ENCODE measurements around the gene ICOS.
"Not testable (repeated sequence)": the region's sequence is repeated elsewhere in the genome, so short reads cannot be mapped to it uniquely, and the experiment has no call there.

Gene ICOS

DNA sequence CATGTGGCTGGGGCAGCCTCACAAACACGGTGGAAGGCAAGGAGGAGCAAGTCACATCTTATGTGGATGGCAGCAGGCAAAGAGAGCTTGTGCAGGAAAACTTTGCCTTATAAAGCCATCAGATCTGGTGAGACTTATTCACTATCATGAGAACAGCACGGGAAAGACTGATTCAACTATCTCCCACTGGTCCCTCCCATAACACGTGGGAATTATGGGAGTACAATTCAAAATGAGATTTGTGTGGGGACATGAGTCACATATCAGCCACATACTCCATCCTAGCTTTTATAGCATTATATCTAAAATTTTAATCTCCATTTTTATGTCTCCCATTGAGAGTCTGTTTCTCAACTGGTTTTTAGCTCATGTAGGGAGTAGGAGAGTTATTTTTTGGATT, 45.7 kb downstream of the ICOS start:
- TF ChIP-seq, protein P1, sequence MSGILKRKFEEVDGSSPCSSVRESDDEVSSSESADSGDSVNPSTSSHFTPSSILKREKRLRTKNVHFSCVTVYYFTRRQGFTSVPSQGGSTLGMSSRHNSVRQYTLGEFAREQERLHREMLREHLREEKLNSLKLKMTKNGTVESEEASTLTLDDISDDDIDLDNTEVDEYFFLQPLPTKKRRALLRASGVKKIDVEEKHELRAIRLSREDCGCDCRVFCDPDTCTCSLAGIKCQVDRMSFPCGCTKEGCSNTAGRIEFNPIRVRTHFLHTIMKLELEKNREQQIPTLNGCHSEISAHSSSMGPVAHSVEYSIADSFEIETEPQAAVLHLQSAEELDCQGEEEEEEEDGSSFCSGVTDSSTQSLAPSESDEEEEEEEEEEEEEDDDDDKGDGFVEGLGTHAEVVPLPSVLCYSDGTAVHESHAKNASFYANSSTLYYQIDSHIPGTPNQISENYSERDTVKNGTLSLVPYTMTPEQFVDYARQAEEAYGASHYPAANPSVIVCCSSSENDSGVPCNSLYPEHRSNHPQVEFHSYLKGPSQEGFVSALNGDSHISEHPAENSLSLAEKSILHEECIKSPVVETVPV (CRISPR knock-in tag; IDR thresholded peaks at IDR 0.05) = no peak
- TF ChIP-seq PPARA (CRISPR knock-in tag; IDR thresholded peaks at IDR 0.05; ENCODE audit: borderline replicate concordance) = no peak
- no peak for TF ChIP-seq ZFP30 (CRISPR knock-in tag; IDR thresholded peaks at IDR 0.05)
- TF ChIP-seq ZFP3 (CRISPR knock-in tag; IDR thresholded peaks at IDR 0.05) = no peak
- TF ChIP-seq, protein P2, sequence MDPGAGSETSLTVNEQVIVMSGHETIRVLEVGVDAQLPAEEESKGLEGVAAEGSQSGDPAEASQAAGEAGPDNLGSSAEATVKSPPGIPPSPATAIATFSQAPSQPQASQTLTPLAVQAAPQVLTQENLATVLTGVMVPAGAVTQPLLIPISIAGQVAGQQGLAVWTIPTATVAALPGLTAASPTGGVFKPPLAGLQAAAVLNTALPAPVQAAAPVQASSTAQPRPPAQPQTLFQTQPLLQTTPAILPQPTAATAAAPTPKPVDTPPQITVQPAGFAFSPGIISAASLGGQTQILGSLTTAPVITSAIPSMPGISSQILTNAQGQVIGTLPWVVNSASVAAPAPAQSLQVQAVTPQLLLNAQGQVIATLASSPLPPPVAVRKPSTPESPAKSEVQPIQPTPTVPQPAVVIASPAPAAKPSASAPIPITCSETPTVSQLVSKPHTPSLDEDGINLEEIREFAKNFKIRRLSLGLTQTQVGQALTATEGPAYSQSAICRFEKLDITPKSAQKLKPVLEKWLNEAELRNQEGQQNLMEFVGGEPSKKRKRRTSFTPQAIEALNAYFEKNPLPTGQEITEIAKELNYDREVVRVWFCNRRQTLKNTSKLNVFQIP (CRISPR knock-in tag; IDR thresholded peaks at IDR 0.05; ENCODE audit: borderline replicate concordance, low read depth) = no peak
- no peak for TF ChIP-seq ESRRG (CRISPR knock-in tag; IDR thresholded peaks at IDR 0.05)
- no peak for TF ChIP-seq ZNF70 (CRISPR knock-in tag; IDR thresholded peaks at IDR 0.05)
- TF ChIP-seq ZNF565 (CRISPR knock-in tag; conservative IDR thresholded peaks at IDR 0.05; ENCODE audit: low read depth) = no peak
- no peak for ATAC-seq

- TF ChIP-seq, protein P3, sequence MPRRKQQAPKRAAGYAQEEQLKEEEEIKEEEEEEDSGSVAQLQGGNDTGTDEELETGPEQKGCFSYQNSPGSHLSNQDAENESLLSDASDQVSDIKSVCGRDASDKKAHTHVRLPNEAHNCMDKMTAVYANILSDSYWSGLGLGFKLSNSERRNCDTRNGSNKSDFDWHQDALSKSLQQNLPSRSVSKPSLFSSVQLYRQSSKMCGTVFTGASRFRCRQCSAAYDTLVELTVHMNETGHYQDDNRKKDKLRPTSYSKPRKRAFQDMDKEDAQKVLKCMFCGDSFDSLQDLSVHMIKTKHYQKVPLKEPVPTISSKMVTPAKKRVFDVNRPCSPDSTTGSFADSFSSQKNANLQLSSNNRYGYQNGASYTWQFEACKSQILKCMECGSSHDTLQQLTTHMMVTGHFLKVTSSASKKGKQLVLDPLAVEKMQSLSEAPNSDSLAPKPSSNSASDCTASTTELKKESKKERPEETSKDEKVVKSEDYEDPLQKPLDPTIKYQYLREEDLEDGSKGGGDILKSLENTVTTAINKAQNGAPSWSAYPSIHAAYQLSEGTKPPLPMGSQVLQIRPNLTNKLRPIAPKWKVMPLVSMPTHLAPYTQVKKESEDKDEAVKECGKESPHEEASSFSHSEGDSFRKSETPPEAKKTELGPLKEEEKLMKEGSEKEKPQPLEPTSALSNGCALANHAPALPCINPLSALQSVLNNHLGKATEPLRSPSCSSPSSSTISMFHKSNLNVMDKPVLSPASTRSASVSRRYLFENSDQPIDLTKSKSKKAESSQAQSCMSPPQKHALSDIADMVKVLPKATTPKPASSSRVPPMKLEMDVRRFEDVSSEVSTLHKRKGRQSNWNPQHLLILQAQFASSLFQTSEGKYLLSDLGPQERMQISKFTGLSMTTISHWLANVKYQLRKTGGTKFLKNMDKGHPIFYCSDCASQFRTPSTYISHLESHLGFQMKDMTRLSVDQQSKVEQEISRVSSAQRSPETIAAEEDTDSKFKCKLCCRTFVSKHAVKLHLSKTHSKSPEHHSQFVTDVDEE (CRISPR knock-in tag; IDR thresholded peaks at IDR 0.05) = no peak
- TF ChIP-seq ZFP30 (CRISPR knock-in tag; IDR thresholded peaks at IDR 0.05) = no peak
- TF ChIP-seq TOX (CRISPR knock-in tag; IDR thresholded peaks at IDR 0.05; ENCODE audit: borderline replicate concordance) = no peak
- no peak for TF ChIP-seq ISL1 (CRISPR knock-in tag; IDR thresholded peaks at IDR 0.05)
- no peak for TF ChIP-seq RARB (CRISPR knock-in tag; IDR thresholded peaks at IDR 0.05)
- TF ChIP-seq BACH2 (CRISPR knock-in tag; IDR thresholded peaks at IDR 0.05; ENCODE audit: borderline replicate concordance) = no peak
- no peak for TF ChIP-seq ZC3H10 (CRISPR knock-in tag; IDR thresholded peaks at IDR 0.05)
- no peak for TF ChIP-seq ESRRG (CRISPR knock-in tag; IDR thresholded peaks at IDR 0.05)
- ATAC-seq = no peak
Measured at GRCh38 chr2:203983064-203983715, 46.6 kb downstream of the ICOS start.

GRCh38 chr2:203985978-203986377, 49.4 kb downstream of the ICOS start:
- ATAC-seq = not testable (repeated sequence)

DNA sequence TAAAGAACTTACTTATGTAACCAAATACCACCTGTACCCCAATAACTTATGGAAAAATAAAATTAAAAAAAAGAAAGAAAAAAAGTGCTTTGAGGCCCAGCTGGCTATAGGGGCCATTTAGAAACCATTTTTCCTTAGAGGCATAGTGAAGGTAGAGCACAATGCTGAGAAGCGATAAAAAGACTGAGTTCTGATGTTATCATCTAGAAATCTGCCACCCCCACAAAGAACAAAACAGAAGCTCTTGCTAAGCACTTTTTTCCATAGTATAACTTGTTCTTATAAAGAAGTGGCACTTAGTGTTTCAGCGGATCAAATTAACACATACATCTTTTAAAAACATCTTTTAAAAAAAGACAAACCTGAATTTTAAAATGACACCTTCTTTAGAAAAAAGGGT, 51.4 kb downstream of the ICOS start:
- no peak for ATAC-seq
- TF ChIP-seq GLIS3 (CRISPR knock-in tag; IDR thresholded peaks at IDR 0.05) = no peak
- no peak for TF ChIP-seq ZNF8 (CRISPR knock-in tag; IDR thresholded peaks at IDR 0.05)

GRCh38 chr2:203988500-203989260, 52.1 kb downstream of the ICOS start:
- no peak for ATAC-seq
- TF ChIP-seq, protein P3 (CRISPR knock-in tag; IDR thresholded peaks at IDR 0.05) = no peak
- TF ChIP-seq ZNF8 (CRISPR knock-in tag; IDR thresholded peaks at IDR 0.05) (no peak), ESRRG (CRISPR knock-in tag; IDR thresholded peaks at IDR 0.05) (no peak), ZNF70 (CRISPR knock-in tag; IDR thresholded peaks at IDR 0.05) (no peak), ISL1 (CRISPR knock-in tag; IDR thresholded peaks at IDR 0.05) (no peak), BACH2 (CRISPR knock-in tag; IDR thresholded peaks at IDR 0.05; ENCODE audit: borderline replicate concordance) (no peak), CSDC2 (CRISPR knock-in tag; IDR thresholded peaks at IDR 0.05) (no peak), SNAI2 (CRISPR knock-in tag; IDR thresholded peaks at IDR 0.05) (no peak), ZNF565 (CRISPR knock-in tag; conservative IDR thresholded peaks at IDR 0.05; ENCODE audit: low read depth) (no peak), RARB (CRISPR knock-in tag; IDR thresholded peaks at IDR 0.05) (no peak), GLIS3 (CRISPR knock-in tag; IDR thresholded peaks at IDR 0.05) (no peak), OSR1 (CRISPR knock-in tag; IDR thresholded peaks at IDR 0.05) (no peak), TOX (CRISPR knock-in tag; IDR thresholded peaks at IDR 0.05; ENCODE audit: borderline replicate concordance) (no peak), ARNTL (CRISPR knock-in tag; IDR thresholded peaks at IDR 0.05; ENCODE audit: borderline replicate concordance, low read depth) (no peak), ZFP30 (CRISPR knock-in tag; IDR thresholded peaks at IDR 0.05) (no peak)
- TF ChIP-seq, protein P1 (CRISPR knock-in tag; IDR thresholded peaks at IDR 0.05) = no peak

All from SK-N-SH treated with all-trans-retinoic acid at 6 μM for 48 hours (cell line).